ENCODE data around the gene FGR.

DNA sequence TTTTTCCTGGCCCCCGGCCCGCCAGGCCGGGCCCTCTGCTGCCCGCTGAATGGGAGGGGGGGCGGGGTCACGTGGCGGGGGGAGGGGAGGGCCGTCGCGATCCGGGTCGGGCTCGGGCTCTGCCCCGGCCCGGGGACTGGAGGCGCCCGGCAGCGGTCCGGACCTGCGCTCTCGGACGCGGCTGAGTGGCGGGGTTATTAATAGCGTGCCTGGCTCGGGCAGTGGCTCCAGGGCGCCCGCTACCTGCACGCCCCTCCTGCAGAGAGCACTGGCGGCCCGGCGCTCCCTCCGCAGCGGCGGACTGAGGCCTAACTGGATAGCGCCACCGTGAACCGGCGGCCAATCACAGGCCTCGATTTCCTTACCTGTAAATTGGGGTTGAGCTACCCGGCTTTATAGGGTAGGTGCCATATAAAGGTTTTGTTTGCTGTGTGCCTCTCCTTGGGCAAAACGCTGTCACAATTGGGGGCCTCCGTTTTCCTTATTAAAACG lies 59.1 kb downstream of the FGR start:
- TF ChIP-seq, protein P1, sequence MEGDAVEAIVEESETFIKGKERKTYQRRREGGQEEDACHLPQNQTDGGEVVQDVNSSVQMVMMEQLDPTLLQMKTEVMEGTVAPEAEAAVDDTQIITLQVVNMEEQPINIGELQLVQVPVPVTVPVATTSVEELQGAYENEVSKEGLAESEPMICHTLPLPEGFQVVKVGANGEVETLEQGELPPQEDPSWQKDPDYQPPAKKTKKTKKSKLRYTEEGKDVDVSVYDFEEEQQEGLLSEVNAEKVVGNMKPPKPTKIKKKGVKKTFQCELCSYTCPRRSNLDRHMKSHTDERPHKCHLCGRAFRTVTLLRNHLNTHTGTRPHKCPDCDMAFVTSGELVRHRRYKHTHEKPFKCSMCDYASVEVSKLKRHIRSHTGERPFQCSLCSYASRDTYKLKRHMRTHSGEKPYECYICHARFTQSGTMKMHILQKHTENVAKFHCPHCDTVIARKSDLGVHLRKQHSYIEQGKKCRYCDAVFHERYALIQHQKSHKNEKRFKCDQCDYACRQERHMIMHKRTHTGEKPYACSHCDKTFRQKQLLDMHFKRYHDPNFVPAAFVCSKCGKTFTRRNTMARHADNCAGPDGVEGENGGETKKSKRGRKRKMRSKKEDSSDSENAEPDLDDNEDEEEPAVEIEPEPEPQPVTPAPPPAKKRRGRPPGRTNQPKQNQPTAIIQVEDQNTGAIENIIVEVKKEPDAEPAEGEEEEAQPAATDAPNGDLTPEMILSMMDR (IDR thresholded peaks at IDR 0.05): peak; percentile 15
- TF ChIP-seq EZH2phosphoT487 (IDR thresholded peaks at IDR 0.05): no peak
